Tibial artery (tissue), 4 donors: ENCODE measurements around the gene LBHD1.

Experiments
- DNase-seq, 2 donors: peaks; one replicate each; pipeline ENCODE4 v3.0.0-alpha.2; 2019
- H3K27ac ChIP-seq, 2 donors: fragments of 200-600 bp; sonication (generic) in 1 of 2; 1 replicate in 1 of 2; 2 replicates in 1 of 2; pipeline ENCODE4 v1.5.1; 2018 to 2019; ENCODE audit warnings: mild to moderate bottlenecking in 1 of 2
- H3K27me3 ChIP-seq, 2 donors: fragments of 200-600 bp; sonication (generic) in 1 of 2; one replicate each; pipeline versions ENCODE4 v1.5.1 to v1.6.0; 2016 to 2019
- H3K36me3 ChIP-seq, 3 donors: fragments of 200-600 bp; sonication (generic) in 2 of 3; one replicate each; pipeline ENCODE4 v1.5.1; 2016 to 2019; ENCODE audit warnings: mild to moderate bottlenecking in 2 of 3
- H3K4me1 ChIP-seq, 4 donors: fragments of 200-600 bp; sonication (generic) in 2 of 4; 1 replicate in 3 of 4; 2 replicates in 1 of 4; pipeline ENCODE4 v1.5.1; 2016 to 2019
- H3K4me3 ChIP-seq, 2 donors: fragments of 200-600 bp; sonication (generic) in 1 of 2; 1 replicate in 1 of 2; 2 replicates in 1 of 2; pipeline ENCODE4 v1.5.1; 2018 to 2019; ENCODE audit warnings: mild to moderate bottlenecking in 2 of 2
- H3K9me3 ChIP-seq, 3 donors: fragments of 200-600 bp; sonication (generic) in 1 of 3; one replicate each; pipeline ENCODE4 v1.5.1; 2016 to 2019
- intact Hi-C: fragments of 100-400 bp; cut with DNase I; formaldehyde crosslinking; loops from one replicate; pipeline ENCODE4 v1.15.0; 2023; ENCODE audit warnings: low total_unique reads
- TF ChIP-seq, protein P1 (sequence below), 2 experiments: fragments of 200-600 bp in 1 of 2; fragments of 450-650 bp in 1 of 2; IDR thresholded peaks; one replicate each; pipeline ENCODE4 v1.5.1; 2017 to 2019; ENCODE audit warnings: antibody characterized with exemption in 2 of 2, mild to moderate bottlenecking in 1 of 2, moderate library complexity in 1 of 2

The LBHD1 gene

DNA sequence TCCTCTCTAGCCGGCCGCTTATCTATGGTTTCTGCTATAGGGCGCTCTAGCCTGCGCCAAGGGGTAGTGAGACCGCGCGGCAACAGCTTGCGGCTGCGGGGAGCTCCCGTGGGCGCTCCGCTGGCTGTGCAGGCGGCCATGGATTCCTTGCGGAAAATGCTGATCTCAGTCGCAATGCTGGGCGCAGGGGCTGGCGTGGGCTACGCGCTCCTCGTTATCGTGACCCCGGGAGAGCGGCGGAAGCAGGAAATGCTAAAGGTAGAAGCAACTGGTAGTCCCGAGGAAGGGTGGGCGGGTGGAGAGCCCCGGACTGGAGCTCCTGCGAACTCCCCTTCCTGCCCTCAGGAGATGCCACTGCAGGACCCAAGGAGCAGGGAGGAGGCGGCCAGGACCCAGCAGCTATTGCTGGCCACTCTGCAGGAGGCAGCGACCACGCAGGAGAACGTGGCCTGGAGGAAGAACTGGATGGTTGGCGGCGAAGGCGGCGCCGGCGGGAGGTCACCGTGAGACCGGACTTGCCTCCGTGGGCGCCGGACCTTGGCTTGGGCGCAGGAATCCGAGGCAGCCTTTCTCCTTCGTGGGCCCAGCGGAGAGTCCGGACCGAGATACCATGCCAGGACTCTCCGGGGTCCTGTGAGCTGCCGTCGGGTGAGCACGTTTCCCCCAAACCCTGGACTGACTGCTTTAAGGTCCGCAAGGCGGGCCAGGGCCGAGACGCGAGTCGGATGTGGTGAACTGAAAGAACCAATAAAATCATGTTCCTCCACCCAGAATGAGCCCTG, at the start of gene LBHD1, which contains the start of gene UQCC3:
LBHD1 (minus strand) TSS at position 660 of the 782 bp plus-strand sequence. CDS start 2,236 bp downstream, outside the sequence.
UQCC3 (plus strand) TSS at position 66 of the 782 bp plus-strand sequence; CDS start at position 139, 73 bp downstream.
- Histone ChIP-seq H3K27me3 (no peaks in the 10 kb centered on the region), H3K4me3 (peak within 1 kb of the TSS; percentile 58 to 92), H3K36me3 (peaks cover 10 to 38% (median 13%) of the 10 kb centered on the region in 3 donors), H3K4me1 (peaks cover under 1 to 45% (median 34%) of the 10 kb centered on the region in 4 donors), H3K27ac (peak within 1 kb of the TSS; percentile 92 to 94), H3K9me3 (no peaks in the 10 kb centered on the region)
- intact Hi-C loops = no loop called here
- TF ChIP-seq, protein P1, sequence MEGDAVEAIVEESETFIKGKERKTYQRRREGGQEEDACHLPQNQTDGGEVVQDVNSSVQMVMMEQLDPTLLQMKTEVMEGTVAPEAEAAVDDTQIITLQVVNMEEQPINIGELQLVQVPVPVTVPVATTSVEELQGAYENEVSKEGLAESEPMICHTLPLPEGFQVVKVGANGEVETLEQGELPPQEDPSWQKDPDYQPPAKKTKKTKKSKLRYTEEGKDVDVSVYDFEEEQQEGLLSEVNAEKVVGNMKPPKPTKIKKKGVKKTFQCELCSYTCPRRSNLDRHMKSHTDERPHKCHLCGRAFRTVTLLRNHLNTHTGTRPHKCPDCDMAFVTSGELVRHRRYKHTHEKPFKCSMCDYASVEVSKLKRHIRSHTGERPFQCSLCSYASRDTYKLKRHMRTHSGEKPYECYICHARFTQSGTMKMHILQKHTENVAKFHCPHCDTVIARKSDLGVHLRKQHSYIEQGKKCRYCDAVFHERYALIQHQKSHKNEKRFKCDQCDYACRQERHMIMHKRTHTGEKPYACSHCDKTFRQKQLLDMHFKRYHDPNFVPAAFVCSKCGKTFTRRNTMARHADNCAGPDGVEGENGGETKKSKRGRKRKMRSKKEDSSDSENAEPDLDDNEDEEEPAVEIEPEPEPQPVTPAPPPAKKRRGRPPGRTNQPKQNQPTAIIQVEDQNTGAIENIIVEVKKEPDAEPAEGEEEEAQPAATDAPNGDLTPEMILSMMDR (IDR thresholded peaks at IDR 0.05) = no peak
- peak; percentile 75 to 83 for DNase-seq

DNA sequence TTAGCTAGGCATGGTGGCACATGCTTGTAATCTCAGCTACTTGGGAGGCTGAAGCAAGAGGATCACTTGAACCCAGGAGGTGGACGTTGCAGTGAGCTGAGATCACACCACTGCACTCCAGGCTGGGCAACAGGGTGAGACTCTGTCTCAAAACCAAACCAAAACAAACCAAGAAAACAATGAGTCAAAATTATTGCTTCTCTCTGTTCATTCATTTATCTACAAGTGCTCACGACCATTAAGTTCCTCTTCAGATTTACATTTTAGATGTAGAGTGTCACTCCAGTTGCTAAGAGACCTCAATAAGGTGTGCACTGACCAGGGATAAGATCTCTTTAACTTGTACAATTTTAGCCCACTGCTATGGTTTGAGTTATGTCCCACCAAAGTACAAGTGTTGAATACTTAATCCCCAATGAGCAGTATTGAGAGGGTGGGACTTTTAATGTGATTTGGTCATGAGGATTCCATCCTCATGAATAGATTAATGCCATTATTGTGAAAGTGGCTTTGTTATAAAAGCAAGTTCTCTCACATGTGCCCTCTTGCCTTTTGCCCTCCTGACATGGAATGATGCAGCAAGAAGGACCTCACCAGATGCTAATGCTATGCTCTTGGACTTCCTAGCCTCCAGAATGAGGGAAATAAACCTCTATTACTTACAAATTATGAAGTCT, 47.4 kb upstream of the LBHD1 start:
- no peaks in the 10 kb centered on the region for H3K9me3 ChIP-seq
- TF ChIP-seq, protein P1 (IDR thresholded peaks at IDR 0.05) = no peak
- intact Hi-C loops = no loop called here
- H3K36me3 ChIP-seq = peaks cover 96 to 99% (median 97%) of the 10 kb centered on the region in 3 donors
- H3K27me3 ChIP-seq = no peaks in the 10 kb centered on the region
- peaks cover 0 to 17% (median 11%) of the 10 kb centered on the region in 4 donors for H3K4me1 ChIP-seq
- no peak overlapping the region for H3K27ac ChIP-seq
- no peak overlapping the region for H3K4me3 ChIP-seq
- DNase-seq = no peak

DNA sequence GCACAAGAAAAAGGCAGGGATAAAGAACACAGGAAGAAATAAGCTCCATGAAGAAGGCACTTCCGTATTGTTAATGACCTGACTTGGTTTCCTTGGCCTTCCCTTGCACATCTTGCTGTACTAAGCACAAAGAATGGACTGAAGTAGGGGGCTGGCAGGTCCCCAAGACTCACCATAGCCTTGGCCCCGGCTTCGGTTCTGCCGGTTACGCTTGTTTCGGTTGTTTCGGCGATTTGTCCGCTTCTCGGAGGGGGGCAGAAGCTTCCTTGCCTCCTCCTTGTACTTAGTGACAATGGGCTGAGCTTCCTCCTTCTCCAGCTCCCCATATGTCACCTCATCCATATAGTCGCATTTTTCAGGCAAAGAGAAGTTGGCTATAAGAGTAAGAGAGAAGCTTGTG, 44.7 kb upstream of the LBHD1 start:
- Histone ChIP-seq H3K4me3 (no peak overlapping the region), H3K27me3 (no peaks in the 10 kb centered on the region), H3K9me3 (no peaks in the 10 kb centered on the region), H3K27ac (no peak overlapping the region), H3K4me1 (peaks cover 0 to 2% (median 0%) of the 10 kb centered on the region in 4 donors), H3K36me3 (peaks cover 89 to 100% (median 95%) of the 10 kb centered on the region in 3 donors)
- TF ChIP-seq, protein P1 (IDR thresholded peaks at IDR 0.05) = no peak
- no peak for DNase-seq
- intact Hi-C loops = no loop called here

DNA sequence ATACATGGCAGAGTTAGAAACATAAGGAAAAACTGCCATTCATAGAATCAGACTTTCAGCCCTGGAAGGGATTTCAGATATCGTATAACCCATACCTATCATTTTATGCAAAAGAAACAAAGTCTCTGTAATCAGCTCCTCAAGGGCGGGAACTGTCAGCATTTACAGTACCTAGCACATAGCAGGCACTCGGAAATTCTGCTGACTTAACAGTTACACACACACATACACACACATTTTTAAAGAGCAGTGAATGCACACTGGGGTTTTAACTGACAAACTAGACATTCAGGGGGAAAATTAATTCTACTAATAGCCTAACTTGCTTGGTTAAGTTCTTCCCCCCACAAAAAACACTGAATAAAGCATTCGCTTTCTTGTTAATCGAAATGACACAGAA, 44.1 kb upstream of the LBHD1 start:
- TF ChIP-seq, protein P1 (IDR thresholded peaks at IDR 0.05) = no peak

DNA sequence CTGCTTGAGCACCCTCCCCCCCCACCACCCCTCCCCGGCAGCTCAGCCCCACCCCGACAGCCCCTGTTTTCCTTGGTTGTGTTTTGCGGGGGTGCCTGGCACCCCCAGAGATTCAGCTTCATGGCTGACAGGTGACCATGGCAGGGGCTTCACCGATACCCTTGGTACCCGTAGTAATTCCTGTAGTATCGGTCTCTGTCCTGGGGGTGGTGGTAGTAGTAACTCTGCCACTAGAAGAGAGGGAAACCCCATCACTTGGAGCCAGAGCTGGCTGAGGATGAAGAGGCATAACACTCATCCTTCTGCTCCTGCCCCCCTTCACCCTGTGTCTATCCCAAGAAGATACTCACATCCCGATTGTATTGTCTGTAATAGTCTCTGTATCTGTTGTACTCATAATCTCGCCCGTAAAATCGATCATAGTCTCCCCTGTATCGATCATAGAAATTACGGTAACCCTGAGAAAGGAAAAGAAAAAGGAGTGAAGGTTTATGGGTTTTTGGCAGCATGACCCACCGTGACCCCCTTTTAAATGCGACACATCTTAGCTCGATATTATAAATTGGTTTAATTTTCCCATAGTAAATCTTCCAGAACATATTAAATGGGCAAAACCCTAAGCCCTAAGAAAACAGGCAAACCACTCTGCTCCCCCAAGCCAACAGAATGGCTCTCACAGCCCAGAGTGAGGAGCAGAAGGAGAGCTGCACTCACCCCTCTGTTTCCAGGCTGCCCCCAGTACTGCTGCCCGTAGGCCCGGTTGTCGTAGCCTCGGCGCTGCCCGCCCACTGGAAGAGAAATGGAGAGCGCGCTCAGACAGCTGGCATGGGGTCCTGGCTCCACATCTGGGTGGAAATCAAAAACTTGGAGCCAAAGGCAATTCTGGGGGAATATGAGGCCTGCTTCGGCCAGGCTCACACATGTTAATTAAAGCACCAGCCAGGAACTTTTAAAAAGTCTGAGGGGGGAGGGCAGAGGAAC, 43.4 kb upstream of the LBHD1 start:
- Histone ChIP-seq H3K27me3 (no peaks in the 10 kb centered on the region), H3K27ac (no peak overlapping the region), H3K36me3 (peaks cover 86 to 99% (median 95%) of the 10 kb centered on the region in 3 donors), H3K4me1 (peaks cover 0 to 3% (median 1%) of the 10 kb centered on the region in 4 donors), H3K4me3 (no peak overlapping the region), H3K9me3 (no peaks in the 10 kb centered on the region)
- TF ChIP-seq, protein P1 (IDR thresholded peaks at IDR 0.05) = no peak
- intact Hi-C loops = no loop called here
- peak in 1 of 2 donors; percentile 60 for DNase-seq

More for the DNA sequence above, 44.1 kb upstream of the LBHD1 start:
- Histone ChIP-seq H3K9me3 (no peaks in the 10 kb centered on the region), H3K27ac (no peak overlapping the region), H3K27me3 (no peaks in the 10 kb centered on the region), H3K4me3 (no peak overlapping the region), H3K4me1 (peaks cover 0 to 2% (median 0%) of the 10 kb centered on the region in 4 donors), H3K36me3 (peaks cover 85 to 100% (median 95%) of the 10 kb centered on the region in 3 donors)
- intact Hi-C loops = no loop called here
- no peak for DNase-seq
